Loucy (cell line): ENCODE results near the gene CDH13.

Experiments used
- H2AFZ ChIP-seq: fragments of 200-600 bp; sonication (generic); 2 replicates; pipeline ENCODE4 v1.6.0; 2016; ENCODE audit warnings: antibody characterized with exemption, mild to moderate bottlenecking, low read length, moderate library complexity
- H3F3A ChIP-seq: fragments of 200-600 bp; 2 replicates; pipeline ENCODE4 v1.6.0; 2016; ENCODE audit warnings: antibody characterized with exemption, low read depth, mild to moderate bottlenecking
- H3K27me3 ChIP-seq: fragments of 200-600 bp; sonication (generic); 2 replicates; pipeline ENCODE4 v1.6.1; 2014; ENCODE audit warnings: low read length, mild to moderate bottlenecking; ENCODE audit not compliant: insufficient read depth, poor library complexity, severe bottlenecking
- H3K36me3 ChIP-seq: fragments of 200-600 bp; sonication (generic); 2 replicates; pipeline ENCODE4 v1.6.1; 2016; ENCODE audit warnings: low read length; ENCODE audit not compliant: insufficient read depth
- H3K4me1 ChIP-seq: fragments of 200-600 bp; sonication (generic); 2 replicates; pipeline ENCODE4 v1.5.1; 2014; ENCODE audit warnings: low read length, mild to moderate bottlenecking; ENCODE audit not compliant: insufficient read depth, poor library complexity, severe bottlenecking
- H3K4me2 ChIP-seq: fragments of 200-600 bp; sonication (generic); 2 replicates; pipeline ENCODE4 v1.6.0; 2014; ENCODE audit warnings: antibody characterized with exemption, low read length, low read depth, mild to moderate bottlenecking; ENCODE audit not compliant: poor library complexity, severe bottlenecking
- H3K4me3 ChIP-seq: fragments of 200-600 bp; sonication (generic); 2 replicates; pipeline ENCODE4 v1.5.1; 2014; ENCODE audit warnings: low read length, mild to moderate bottlenecking, mixed read lengths; ENCODE audit not compliant: poor library complexity, severe bottlenecking
- H3K79me2 ChIP-seq: fragments of 200-600 bp; sonication (generic); 2 replicates; pipeline ENCODE4 v1.6.1; 2014; ENCODE audit warnings: low read length; ENCODE audit not compliant: insufficient read depth
- H3K9ac ChIP-seq: fragments of 200-600 bp; sonication (generic); 2 replicates; pipeline ENCODE4 v1.6.0; 2014; ENCODE audit warnings: mild to moderate bottlenecking, low read depth, low read length, moderate library complexity; ENCODE audit not compliant: poor library complexity, severe bottlenecking
- H3K9me2 ChIP-seq: fragments of 200-600 bp; sonication (generic); replicated peaks from 2 replicates; pipeline ENCODE4 v1.6.1; 2016; ENCODE audit warnings: low read depth, low read length, mixed read lengths
- H3K9me3 ChIP-seq: fragments of 200-600 bp; sonication (generic); 2 replicates; pipeline ENCODE4 v1.6.1; 2014; ENCODE audit warnings: mild to moderate bottlenecking, antibody characterized with exemption, low read length, low read depth; ENCODE audit not compliant: insufficient read depth
- H4K20me1 ChIP-seq: fragments of 200-600 bp; sonication (generic); 2 replicates; pipeline ENCODE4 v1.6.0; 2014; ENCODE audit warnings: antibody characterized with exemption, low read length, mild to moderate bottlenecking; ENCODE audit not compliant: insufficient read depth, poor library complexity, severe bottlenecking
- CTCF ChIP-seq: fragments of 200-600 bp; sonication (generic); conservative IDR thresholded peaks from 2 replicates; pipeline ENCODE4 v1.5.1; 2014; ENCODE audit warnings: mild to moderate bottlenecking, antibody characterized with exemption, low read length
- EZH2phosphoT487 ChIP-seq: fragments of 200-600 bp; IDR thresholded peaks from 2 replicates; pipeline ENCODE4 v1.6.1; 2018; ENCODE audit warnings: antibody characterized with exemption, mild to moderate bottlenecking, moderate library complexity, borderline replicate concordance

Gene CDH13

GRCh38 chr16:83453977-83454376 is 827.2 kb downstream of the CDH13 start:
- Histone ChIP-seq H3K9ac (no peak overlapping the region), H3K4me3 (no peak overlapping the region), H3K9me2 (no peaks in the 10 kb centered on the region), H3K36me3 (no peaks in the 10 kb centered on the region), H2AFZ (no peak overlapping the region), H3K79me2 (no peaks in the 10 kb centered on the region), H3K9me3 (no peaks in the 10 kb centered on the region), H4K20me1 (no peaks in the 10 kb centered on the region), H3K4me1 (no peaks in the 10 kb centered on the region), H3K4me2 (no peak overlapping the region), H3F3A (no peaks in the 10 kb centered on the region), H3K27me3 (no peaks in the 10 kb centered on the region)
- TF ChIP-seq EZH2phosphoT487 (no peak), CTCF (no peak)

- Histone ChIP-seq H4K20me1 (no peaks in the 10 kb centered on the region), H3K79me2 (no peaks in the 10 kb centered on the region), H3K27me3 (no peaks in the 10 kb centered on the region), H3K9me2 (no peaks in the 10 kb centered on the region), H3K4me3 (no peak overlapping the region), H2AFZ (no peak overlapping the region), H3K9me3 (no peaks in the 10 kb centered on the region), H3K4me2 (no peak overlapping the region), H3K4me1 (no peaks in the 10 kb centered on the region), H3F3A (no peaks in the 10 kb centered on the region), H3K36me3 (no peaks in the 10 kb centered on the region), H3K9ac (no peak overlapping the region)
- TF ChIP-seq CTCF (no peak), EZH2phosphoT487 (no peak)
Observed at GRCh38 chr16:83455716-83456115, 828.9 kb downstream of the CDH13 start.

GRCh38 chr16:83456934-83457333 is 830.2 kb downstream of the CDH13 start:
- TF ChIP-seq CTCF (no peak), EZH2phosphoT487 (no peak)
- Histone ChIP-seq H3K79me2 (no peaks in the 10 kb centered on the region), H3K4me3 (no peak overlapping the region), H3K4me1 (no peaks in the 10 kb centered on the region), H3K9me2 (no peaks in the 10 kb centered on the region), H3K9me3 (no peaks in the 10 kb centered on the region), H3K4me2 (no peak overlapping the region), H3F3A (no peaks in the 10 kb centered on the region), H3K36me3 (no peaks in the 10 kb centered on the region), H2AFZ (no peak overlapping the region), H3K27me3 (no peaks in the 10 kb centered on the region), H4K20me1 (no peaks in the 10 kb centered on the region), H3K9ac (no peak overlapping the region)
